HuH-7 (cell line): ENCODE results near the gene FNDC3B.

Experiments used
- DNase-seq: peaks from one replicate; pipeline ENCODE4 v3.0.0; 2011; ENCODE audit warnings: low spot score

Gene FNDC3B

GRCh38 chr3:172137287-172138192 is 98.2 kb downstream of the FNDC3B start:
- DNase-seq: no peak

- DNase-seq: no peak
Observed at GRCh38 chr3:172138193-172138537, 98.8 kb downstream of the FNDC3B start.

GRCh38 chr3:172138792-172139507 is 99.6 kb downstream of the FNDC3B start:
- no peak for DNase-seq

GRCh38 chr3:172139528-172140276 is 100.3 kb downstream of the FNDC3B start:
- no peak for DNase-seq

GRCh38 chr3:172140499-172141391 is 101.4 kb downstream of the FNDC3B start:
- peak; percentile 36 for DNase-seq

GRCh38 chr3:172142051-172142863 is 102.9 kb downstream of the FNDC3B start:
- DNase-seq: no peak

- no peak for DNase-seq
Observed at GRCh38 chr3:172142864-172143451, 103.6 kb downstream of the FNDC3B start.

- DNase-seq: no peak
Observed at GRCh38 chr3:172143739-172144497, 104.5 kb downstream of the FNDC3B start.

- DNase-seq: no peak
Observed at GRCh38 chr3:172144601-172145000, 105.2 kb downstream of the FNDC3B start.

- no peak for DNase-seq
Observed at GRCh38 chr3:172145031-172145686, 105.8 kb downstream of the FNDC3B start.

- no peak for DNase-seq
Observed at GRCh38 chr3:172146349-172146748, 107.0 kb downstream of the FNDC3B start.

- no peak for DNase-seq
Observed at GRCh38 chr3:172147113-172147818, 107.9 kb downstream of the FNDC3B start.

- no peak for DNase-seq
Observed at GRCh38 chr3:172148241-172148640, 108.9 kb downstream of the FNDC3B start.

GRCh38 chr3:172148702-172149565 is 109.6 kb downstream of the FNDC3B start:
- DNase-seq: no peak

GRCh38 chr3:172150268-172150667 is 110.9 kb downstream of the FNDC3B start:
- DNase-seq: no peak

GRCh38 chr3:172150913-172151650 is 111.7 kb downstream of the FNDC3B start:
- DNase-seq: no peak
